ENCODE data around the gene NECAB3. TPM values are rescaled to one million over a fixed set of nuclear protein-coding genes. Genes with fewer than 3 reads are reported as not detected.
"Not testable (repeated sequence)": the region's sequence is repeated elsewhere in the genome, so short reads cannot be mapped to it uniquely, and the experiment has no call there.

The NECAB3 gene
- total RNA-seq, 4 donors from 2014 or later = 12.6 to 25.9 (median 19.1) TPM

GRCh38 chr20:33649201-33649681, 25.0 kb downstream of the NECAB3 start:
- DNase-seq = no peak
- 46 to 52% methylated on average over 13 to 16 of the region's 19 CpGs for WGBS, 2 donors
- Histone ChIP-seq H3K27ac (peak overlapping the region; percentile 55 to 89 (median 80)), H3K9me3 (no peaks in the 10 kb centered on the region), H3K4me1 (peaks cover 27 to 83% (median 57%) of the 10 kb centered on the region in 3 donors), H3K27me3 (no peaks in the 10 kb centered on the region), H3K36me3 (peaks cover 0 to 22% (median 12%) of the 10 kb centered on the region in 3 donors), H3K4me3 (no peak overlapping the region)
- intact Hi-C loops (cut with DNase I) = no loop called here
- TF ChIP-seq POLR2A (IDR thresholded peaks at IDR 0.05) = no peak
- no peak for TF ChIP-seq CTCF (IDR thresholded peaks at IDR 0.05)

- H3K4me3 ChIP-seq = no peak overlapping the region
- H3K27ac ChIP-seq = peak overlapping the region; percentile 70 to 89 (median 80)
- intact Hi-C loops (cut with DNase I) = no loop called here
- DNase-seq = no peak
- no peaks in the 10 kb centered on the region for H3K9me3 ChIP-seq
- H3K4me1 ChIP-seq = peaks cover 24 to 76% (median 50%) of the 10 kb centered on the region in 3 donors
- H3K36me3 ChIP-seq = peaks cover 0 to 30% (median 16%) of the 10 kb centered on the region in 3 donors
- TF ChIP-seq POLR2A (IDR thresholded peaks at IDR 0.05) (no peak), CTCF (IDR thresholded peaks at IDR 0.05) (no peak)
- H3K27me3 ChIP-seq = no peaks in the 10 kb centered on the region
- WGBS, 2 donors = 52 to 67% methylated on average over 7 to 14 of the region's 14 CpGs
These were observed 25.7 kb downstream of the NECAB3 start for GRCh38 chr20:33648396-33649004.

GRCh38 chr20:33647603-33648395, 26.4 kb downstream of the NECAB3 start:
- H3K36me3 ChIP-seq = peaks cover 0 to 37% (median 16%) of the 10 kb centered on the region in 3 donors
- H3K4me3 ChIP-seq = peak overlapping the region in 2 of 4 donors; percentile 19 to 40
- H3K27me3 ChIP-seq = no peaks in the 10 kb centered on the region
- H3K27ac ChIP-seq = peak overlapping the region; percentile 70 to 89 (median 80)
- intact Hi-C loops (cut with DNase I) = no loop called here
- H3K9me3 ChIP-seq = no peaks in the 10 kb centered on the region
- no peak for DNase-seq
- 38 to 42% methylated on average over 7 to 10 of the region's 11 CpGs for WGBS, 2 donors
- TF ChIP-seq CTCF (IDR thresholded peaks at IDR 0.05) (no peak), POLR2A (IDR thresholded peaks at IDR 0.05) (no peak)
- H3K4me1 ChIP-seq = peaks cover 20 to 69% (median 47%) of the 10 kb centered on the region in 3 donors

- DNase-seq; intact Hi-C loops (cut with DNase I): not testable (repeated sequence)
- 52% methylated on average over 11 to 13 of the region's 14 CpGs for WGBS, 2 donors
These were observed 27.1 kb downstream of the NECAB3 start for GRCh38 chr20:33646959-33647602.

GRCh38 chr20:33646191-33646590, 28.0 kb downstream of the NECAB3 start:
- no peak for TF ChIP-seq POLR2A (IDR thresholded peaks at IDR 0.05)
- TF ChIP-seq CTCF (IDR thresholded peaks at IDR 0.05) = no peak
- H3K27me3 ChIP-seq = no peaks in the 10 kb centered on the region
- DNase-seq = no peak
- no peak overlapping the region for H3K27ac ChIP-seq
- no peak overlapping the region for H3K4me3 ChIP-seq
- WGBS, 2 donors = 87 to 94% methylated on average over 4 to 5 of the region's 5 CpGs
- intact Hi-C loops (cut with DNase I) = no loop called here
- H3K9me3 ChIP-seq = no peaks in the 10 kb centered on the region
- peaks cover 0 to 53% (median 16%) of the 10 kb centered on the region in 3 donors for H3K36me3 ChIP-seq
- peaks cover 20 to 53% (median 40%) of the 10 kb centered on the region in 3 donors for H3K4me1 ChIP-seq

More at GRCh38 chr20:33646959-33647602, 27.1 kb downstream of the NECAB3 start:
- H3K27me3 ChIP-seq, H3K9me3 ChIP-seq: not testable (repeated sequence)
- H3K4me3 ChIP-seq = peak overlapping the region in 2 of 4 donors; percentile 19 to 40
- H3K4me1 ChIP-seq = peaks cover 20 to 61% (median 47%) of the 10 kb centered on the region in 3 donors
- peaks cover 0 to 44% (median 16%) of the 10 kb centered on the region in 3 donors for H3K36me3 ChIP-seq
- H3K27ac ChIP-seq = peak overlapping the region; percentile 70 to 89 (median 80)

Data from esophagus squamous epithelium (tissue), 5 donors.